PC-3 (cell line): Measurements from ENCODE around the gene KCNJ5. TPM values are rescaled to one million over a fixed set of nuclear protein-coding genes. Genes with fewer than 3 reads are reported as not detected.

Experiments
- ATAC-seq: fragments of 200-7000 bp; cut with Tn5 transposase; 2 replicates; pipeline ENCODE4 v1.9.1; 2020; ENCODE audit warnings: mild to moderate bottlenecking, moderate library complexity
- BruUV-seq: library from RNA; stranded (reverse); fragments of 400-500 nt; replicated peaks from 2 replicates; lab custom pipeline; 2021; lab: Mats Ljungman, UMichigan
- CTCF ChIA-PET: fragments of 300-600 bp; sonication (Branson Sonifier 250); formaldehyde crosslinking; loops from one replicate; lab custom pipeline; 2022; ENCODE audit warnings: antibody characterized with exemption; lab: Charles Lee
- POLR2A ChIA-PET: fragments of 300-600 bp; sonication (Branson Sonifier 250); formaldehyde crosslinking; loops from one replicate; lab custom pipeline; 2022; ENCODE audit warnings: antibody characterized with exemption; ENCODE audit not compliant: unreplicated experiment; lab: Charles Lee
- DNase-seq: peaks from one replicate; pipeline ENCODE4 v3.0.0-alpha.2; 2015
- H2AFZ ChIP-seq: fragments of 300-600 bp; sonication (generic); 2 replicates; pipeline ENCODE4 v1.6.0; 2016; ENCODE audit warnings: antibody characterized with exemption, low read length
- H3F3A ChIP-seq: fragments of 300-600 bp; sonication (generic); one replicate; pipeline ENCODE4 v1.6.0; 2017; ENCODE audit warnings: antibody characterized with exemption, low read length, control low read depth, mild to moderate bottlenecking; ENCODE audit not compliant: unreplicated experiment
- H3K27ac ChIP-seq: fragments of 300-600 bp; sonication (generic); 2 replicates; pipeline ENCODE4 v1.5.1; 2016; ENCODE audit warnings: mild to moderate bottlenecking, low read length
- H3K27me3 ChIP-seq: fragments of 300-600 bp; sonication (generic); 2 replicates; pipeline ENCODE4 v1.6.1; 2016; ENCODE audit warnings: low read length, mixed read lengths
- H3K36me3 ChIP-seq: fragments of 300-600 bp; sonication (generic); 2 replicates; pipeline ENCODE4 v1.6.1; 2016; ENCODE audit warnings: low read depth, mixed run types, low read length, mixed read lengths
- H3K4me1 ChIP-seq: fragments of 300-600 bp; sonication (generic); 2 replicates; pipeline ENCODE4 v1.5.1; 2016; ENCODE audit warnings: low read length; ENCODE audit not compliant: insufficient read depth
- H3K4me2 ChIP-seq: fragments of 300-600 bp; sonication (generic); 2 replicates; pipeline ENCODE4 v1.6.0; 2016; ENCODE audit warnings: low read length
- H3K4me3 ChIP-seq: fragments of 300-600 bp; sonication (generic); 2 replicates; pipeline ENCODE4 v1.5.1; 2016; ENCODE audit warnings: mild to moderate bottlenecking, low read length, mixed read lengths
- H3K79me2 ChIP-seq: fragments of 300-600 bp; sonication (generic); 2 replicates; pipeline ENCODE4 v1.6.1; 2017; ENCODE audit warnings: low read length, mixed read lengths
- H3K9ac ChIP-seq: fragments of 300-600 bp; sonication (generic); 2 replicates; pipeline ENCODE4 v1.6.0; 2016; ENCODE audit warnings: mild to moderate bottlenecking, low read length
- H3K9me2 ChIP-seq: fragments of 300-600 bp; sonication (generic); replicated peaks from 2 replicates; pipeline ENCODE4 v1.6.1; 2016; ENCODE audit warnings: mixed run types, low read length, mixed read lengths
- H3K9me3 ChIP-seq: fragments of 300-600 bp; sonication (generic); 2 replicates; pipeline ENCODE4 v1.6.1; 2016; ENCODE audit warnings: low read length, mixed read lengths
- H4K20me1 ChIP-seq: fragments of 300-600 bp; sonication (generic); 2 replicates; pipeline ENCODE4 v1.6.1; 2016; ENCODE audit warnings: low read length, mixed read lengths
- EZH2 ChIP-seq: fragments of 300-600 bp; sonication (generic); IDR thresholded peaks from one replicate; pipeline ENCODE4 v1.6.1; 2017; ENCODE audit warnings: antibody characterized with exemption, mild to moderate bottlenecking, low read length; ENCODE audit not compliant: unreplicated experiment
- EZH2phosphoT487 ChIP-seq: fragments of 300-600 bp; sonication (generic); IDR thresholded peaks from 2 replicates; pipeline ENCODE4 v1.6.1; 2018; ENCODE audit warnings: mild to moderate bottlenecking, antibody characterized with exemption, low read length, borderline replicate concordance
- intact Hi-C: fragments of 100-400 bp; cut with micrococcal nuclease; formaldehyde crosslinking; loops from 2 replicates; pipeline ENCODE4 v1.9.0; 2023
- total RNA-seq: library from RNA; depleted of rRNA; stranded (reverse); fragments of >200 nt; gene quantifications from 2 replicates; pipeline ENCODE4 v1.2.3, GENCODE V29; 2014
- TF ChIP-seq, protein P1 (sequence below): fragments of 300-600 bp; sonication (generic); conservative IDR thresholded peaks from 2 replicates; pipeline ENCODE4 v1.5.1; 2017; ENCODE audit warnings: antibody characterized with exemption, low read depth, mild to moderate bottlenecking, low read length

KCNJ5 gene
- total RNA-seq, 1 experiment from 2014 or later: not detected

DNA sequence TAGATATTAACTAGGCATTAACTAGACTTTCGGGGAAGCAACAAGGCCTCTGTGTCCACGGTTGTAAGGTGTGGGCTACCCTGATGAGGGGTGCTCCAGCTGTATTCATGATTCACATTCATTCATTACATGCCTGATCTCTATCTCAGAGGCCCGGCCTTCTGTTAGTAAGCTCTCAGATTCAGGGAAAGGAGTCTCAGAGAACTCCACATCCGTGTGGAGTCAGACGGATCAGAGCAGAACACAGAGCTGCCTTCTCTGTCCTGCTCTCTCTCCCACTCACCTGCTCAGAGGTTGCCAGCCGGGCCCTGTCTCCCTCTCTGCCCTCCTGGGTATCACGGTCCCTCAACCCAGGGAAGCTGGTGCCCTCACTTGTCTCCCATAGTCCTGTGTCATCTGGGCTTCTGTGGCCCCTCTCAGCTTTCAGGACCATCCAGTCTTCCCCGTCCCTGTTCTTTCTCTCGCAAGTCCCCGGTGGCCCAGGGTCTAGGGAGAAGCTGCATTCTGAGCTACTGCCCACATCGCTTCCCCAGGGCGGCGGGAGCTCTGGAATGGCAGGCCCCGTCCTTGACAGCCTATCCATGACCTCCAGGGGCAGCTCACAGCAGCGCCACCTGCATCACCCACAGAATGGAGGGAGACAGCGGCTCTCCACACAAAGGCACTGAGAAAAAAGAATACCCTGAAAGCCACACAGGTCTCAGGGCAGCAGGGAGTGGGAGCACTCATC, 47.2 kb downstream of the KCNJ5 start:
- ChIA-PET POLR2A (interaction anchor here (0.6 kb wide), 1 partner anchor 14 kb away, joined by 3 read pairs; no protein-coding TSS in a partner anchor), CTCF (no interaction called here)
- H3K27ac ChIP-seq: no peak overlapping the region
- ATAC-seq: no peak
- H3K79me2 ChIP-seq: no peaks in the 10 kb centered on the region
- H3K9me3 ChIP-seq: no peaks in the 10 kb centered on the region
- H3K9ac ChIP-seq: no peak overlapping the region
- no peaks in the 10 kb centered on the region for H3K27me3 ChIP-seq
- intact Hi-C loops: no loop called here
- H3K4me2 ChIP-seq: no peak overlapping the region
- no peaks in the 10 kb centered on the region for H3K36me3 ChIP-seq
- no peaks in the 10 kb centered on the region for H4K20me1 ChIP-seq
- peaks cover 5% of the 10 kb centered on the region; the same call in 1 of the 2 replicates for H3K4me1 ChIP-seq
- DNase-seq: no peak
- BruUV-seq: no TSS peak
- H3F3A ChIP-seq: no peaks in the 10 kb centered on the region
- H2AFZ ChIP-seq: no peak overlapping the region
- TF ChIP-seq EZH2phosphoT487 (no peak), EZH2 (no peak)
- TF ChIP-seq, protein P1, sequence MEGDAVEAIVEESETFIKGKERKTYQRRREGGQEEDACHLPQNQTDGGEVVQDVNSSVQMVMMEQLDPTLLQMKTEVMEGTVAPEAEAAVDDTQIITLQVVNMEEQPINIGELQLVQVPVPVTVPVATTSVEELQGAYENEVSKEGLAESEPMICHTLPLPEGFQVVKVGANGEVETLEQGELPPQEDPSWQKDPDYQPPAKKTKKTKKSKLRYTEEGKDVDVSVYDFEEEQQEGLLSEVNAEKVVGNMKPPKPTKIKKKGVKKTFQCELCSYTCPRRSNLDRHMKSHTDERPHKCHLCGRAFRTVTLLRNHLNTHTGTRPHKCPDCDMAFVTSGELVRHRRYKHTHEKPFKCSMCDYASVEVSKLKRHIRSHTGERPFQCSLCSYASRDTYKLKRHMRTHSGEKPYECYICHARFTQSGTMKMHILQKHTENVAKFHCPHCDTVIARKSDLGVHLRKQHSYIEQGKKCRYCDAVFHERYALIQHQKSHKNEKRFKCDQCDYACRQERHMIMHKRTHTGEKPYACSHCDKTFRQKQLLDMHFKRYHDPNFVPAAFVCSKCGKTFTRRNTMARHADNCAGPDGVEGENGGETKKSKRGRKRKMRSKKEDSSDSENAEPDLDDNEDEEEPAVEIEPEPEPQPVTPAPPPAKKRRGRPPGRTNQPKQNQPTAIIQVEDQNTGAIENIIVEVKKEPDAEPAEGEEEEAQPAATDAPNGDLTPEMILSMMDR: no peak
- H3K4me3 ChIP-seq: no peak overlapping the region
- H3K9me2 ChIP-seq: no peaks in the 10 kb centered on the region

DNA sequence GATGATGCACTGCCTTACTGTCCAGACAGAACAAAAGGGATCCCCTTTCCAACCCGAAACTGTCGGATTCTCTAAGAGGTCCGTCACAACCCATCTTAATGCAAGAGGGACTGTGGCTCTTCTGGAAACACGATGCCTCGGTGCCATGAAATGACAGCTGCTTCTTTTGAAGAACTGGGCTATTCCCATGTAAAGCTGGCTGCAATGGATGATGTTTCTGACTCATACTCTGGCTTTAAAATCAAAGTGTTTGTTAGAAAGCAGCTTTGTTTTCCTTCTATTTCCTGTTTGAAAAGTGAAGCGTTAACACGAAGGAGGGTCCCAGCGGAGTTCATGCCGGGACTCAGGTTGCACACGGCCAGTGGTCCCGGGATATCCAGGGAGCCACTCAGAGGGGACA, 48.4 kb downstream of the KCNJ5 start:
- ChIA-PET CTCF (no interaction called here), POLR2A (no interaction called here)
- no peak for TF ChIP-seq EZH2
- TF ChIP-seq EZH2phosphoT487: no peak
- TF ChIP-seq, protein P1: no peak
- ATAC-seq (no peak), DNase-seq (no peak)
- intact Hi-C loops: no loop called here
- no peak overlapping the region for H3K27ac ChIP-seq
- no peak overlapping the region for H3K9ac ChIP-seq
- H3K27me3 ChIP-seq: no peaks in the 10 kb centered on the region
- no peak overlapping the region for H3K4me2 ChIP-seq
- no peaks in the 10 kb centered on the region for H3K36me3 ChIP-seq
- no peaks in the 10 kb centered on the region for H3K79me2 ChIP-seq
- H4K20me1 ChIP-seq: no peaks in the 10 kb centered on the region
- BruUV-seq: no TSS peak
- H3K9me3 ChIP-seq: no peaks in the 10 kb centered on the region
- no peak overlapping the region for H3K4me3 ChIP-seq
- H3K4me1 ChIP-seq: peaks cover 5% of the 10 kb centered on the region; the same call in 1 of the 2 replicates
- no peaks in the 10 kb centered on the region for H3F3A ChIP-seq
- no peaks in the 10 kb centered on the region for H3K9me2 ChIP-seq
- H2AFZ ChIP-seq: no peak overlapping the region

DNA sequence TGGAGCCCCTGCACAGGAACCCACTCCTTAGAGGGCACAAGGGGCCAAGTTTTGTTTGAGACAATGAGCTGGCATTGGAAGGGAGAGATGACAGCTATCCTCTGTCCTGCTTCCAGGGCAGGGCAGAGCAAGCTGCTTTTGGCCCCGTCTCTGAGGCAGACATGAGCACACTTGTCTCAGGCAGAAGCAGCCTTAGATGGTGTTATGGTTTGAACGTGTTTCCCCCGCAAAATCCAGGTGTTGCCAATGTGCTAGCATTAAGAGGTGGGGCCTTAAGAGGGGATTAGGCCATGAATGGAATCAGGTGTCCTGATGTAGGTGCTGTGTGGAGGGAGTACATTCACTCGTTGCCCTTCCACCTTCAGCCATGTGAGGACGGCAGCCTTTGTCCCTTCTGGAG, 49.0 kb downstream of the KCNJ5 start:
- no peak overlapping the region for H2AFZ ChIP-seq
- no TSS peak for BruUV-seq
- H3K4me3 ChIP-seq: no peak overlapping the region
- DNase-seq: no peak
- ChIA-PET POLR2A (no interaction called here), CTCF (no interaction called here)
- no peaks in the 10 kb centered on the region for H3F3A ChIP-seq
- H3K4me1 ChIP-seq: peaks cover 5% of the 10 kb centered on the region; the same call in 1 of the 2 replicates
- no peak for ATAC-seq
- no peak overlapping the region for H3K9ac ChIP-seq
- H3K9me2 ChIP-seq: no peaks in the 10 kb centered on the region
- intact Hi-C loops: no loop called here
- no peaks in the 10 kb centered on the region for H3K27me3 ChIP-seq
- no peaks in the 10 kb centered on the region for H3K36me3 ChIP-seq
- no peaks in the 10 kb centered on the region for H4K20me1 ChIP-seq
- H3K27ac ChIP-seq: no peak overlapping the region
- no peaks in the 10 kb centered on the region for H3K9me3 ChIP-seq
- no peaks in the 10 kb centered on the region for H3K79me2 ChIP-seq
- TF ChIP-seq EZH2phosphoT487: no peak
- TF ChIP-seq, protein P1: no peak
- TF ChIP-seq EZH2: no peak
- H3K4me2 ChIP-seq: no peak overlapping the region
